K562 (cell line): ENCODE measurements around the gene TTC22. TPM values are rescaled to one million over a fixed set of nuclear protein-coding genes. Genes with fewer than 3 reads are reported as not detected.

ENCODE experiments used
- BRF2 ChIP-seq: IDR thresholded peaks from 3 replicates; pipeline ENCODE4 v1.6.1; 2011; ENCODE audit warnings: borderline replicate concordance, mild to moderate bottlenecking; ENCODE audit not compliant: insufficient read length, insufficient read depth
- ERF ChIP-seq: fragments of 450-650 bp; formaldehyde crosslinking; IDR thresholded peaks from 2 replicates; pipeline ENCODE4 v1.4.0; 2020; ENCODE audit warnings: mild to moderate bottlenecking, mixed read lengths
- PRMT5 ChIP-seq: sonication (generic); formaldehyde crosslinking; IDR thresholded peaks from 2 replicates; pipeline ENCODE4 v1.5.0; 2020; ENCODE audit warnings: missing genetic modification reagents
- PTTG1 ChIP-seq: fragments of 450-650 bp; IDR thresholded peaks from 2 replicates; pipeline ENCODE4 v1.6.1; 2016; ENCODE audit warnings: low read depth, mild to moderate bottlenecking, missing genetic modification characterization, missing compliant biosample characterization
- TFAP4 ChIP-seq: sonication (generic); formaldehyde crosslinking; IDR thresholded peaks from 2 replicates; pipeline ENCODE4 v1.8.0; 2022; ENCODE audit warnings: missing genetic modification reagents, mild to moderate bottlenecking, moderate library complexity, borderline replicate concordance
- ZBTB9 ChIP-seq: fragments of 450-650 bp; formaldehyde crosslinking; IDR thresholded peaks from 2 replicates; pipeline ENCODE4 v1.4.0; 2020; ENCODE audit warnings: mild to moderate bottlenecking, moderate library complexity
- ZFPM2 ChIP-seq: fragments of 250-450 bp; sonication (Bioruptor Pico); IDR thresholded peaks from 2 replicates; pipeline ENCODE4 v1.5.1; 2022; ENCODE audit warnings: mild to moderate bottlenecking
- ZNF407 ChIP-seq: fragments of 450-650 bp; IDR thresholded peaks from 2 replicates; pipeline ENCODE4 v1.6.1; 2016; ENCODE audit warnings: low read depth
- ZNF655 ChIP-seq: fragments of 250-450 bp; sonication (Bioruptor Pico); IDR thresholded peaks from 2 replicates; pipeline ENCODE4 v1.5.0; 2021
- polyA plus RNA-seq, 8 experiments: library from polyadenylated mRNA; depleted of rRNA in 4 of 8; stranded (reverse) in 5 of 8; unstranded in 3 of 8; fragments of >200 nt; fragmentation: Nextera tagmentation in 2 of 8; fragmentation: Illumina TruSeq in 1 of 8; extraction: Ambion mirVana in 2 of 8; extraction: Trizol in 1 of 8; gene quantifications; 2 replicates each; pipeline versions ENCODE4 v1.2.1 to v1.2.3, GENCODE V29; 2011 to 2014; ENCODE audit warnings: inconsistent platforms in 1 of 8, missing spikeins in 1 of 8
- total RNA-seq, 7 experiments: library from RNA; depleted of rRNA in 6 of 7; stranded (reverse); fragments of >200 nt in 6 of 7; fragmentation: Illumina TruSeq in 2 of 7; extraction: Trizol in 2 of 7; gene quantifications; 2 replicates each; pipeline versions ENCODE4 v1.2.1 to v1.2.3, GENCODE V29; 2011 to 2021; ENCODE audit warnings: low replicate concordance in 1 of 7

The TTC22 gene
- total and polyA plus RNA-seq, 9 of the 15 experiments (the other 6 are each of a cell fraction or from before 2014, with no cell fraction given): 0.07 TPM; not detected in 8

- TF ChIP-seq TFAP4 (CRISPR knock-in tag) (peak; percentile 79), ZBTB9 (CRISPR knock-in tag) (0 out of 2 replicates have a peak, but pooled peaks have one; percentile 28), ERF (CRISPR knock-in tag) (peak; percentile 83; the same call in 1 of the 2 replicates), PTTG1 (tag) (no peak), BRF2 (no peak), ZNF407 (no peak), ZFPM2 (no peak), PRMT5 (CRISPR knock-in tag) (no peak), ZNF655 (no peak)
Measured at GRCh38 chr1:54764133-54764921, 36.8 kb downstream of the TTC22 start, which contains the start of gene PARS2 (continued).
